ENCODE results near the gene PCDHGA6. TPM values are rescaled to one million over a fixed set of nuclear protein-coding genes. Genes with fewer than 3 reads are reported as not detected.
A peak's percentile ranks its signal among the peaks of the same experiment; 100 is the strongest.
"Not testable (repeated sequence)": the region's sequence is repeated elsewhere in the genome, so short reads cannot be mapped to it uniquely, and the experiment has no call there.

The PCDHGA6 gene
- total RNA-seq, 2 donors from 2014 or later, result 0.82 to 1.5 TPM

GRCh38 chr5:141409598-141410306, 36.1 kb downstream of the PCDHGA6 start:
- intact Hi-C loops (cut with DNase I), result loop anchor here (10.0 kb wide), 2 partner anchors 115 to 155 kb away; no protein-coding TSS in a partner anchor
- H3K36me3 ChIP-seq, result no peaks in the 10 kb centered on the region
- DNase-seq, result no peak
- no peaks in the 10 kb centered on the region for H3K4me1 ChIP-seq
- no peak overlapping the region for H3K4me3 ChIP-seq
- H3K27me3 ChIP-seq, result no peaks in the 10 kb centered on the region
- no peak overlapping the region for H3K27ac ChIP-seq
- H3K9ac ChIP-seq (ENCODE audit: low read depth in 2 of 2, low read length in 2 of 2), result no peak overlapping the region
- peaks cover 9% of the 10 kb centered on the region for H3K9me3 ChIP-seq
- TF ChIP-seq CTCF (IDR thresholded peaks at IDR 0.05), result no peak

GRCh38 chr5:141411575-141411974, 37.9 kb downstream of the PCDHGA6 start:
- intact Hi-C loops (cut with DNase I), result loop anchor here (10.0 kb wide), 2 partner anchors 113 to 153 kb away; no protein-coding TSS in a partner anchor

GRCh38 chr5:141412854-141413539, 39.3 kb downstream of the PCDHGA6 start, which contains the start of gene PCDHGA10:
PCDHGA10 (plus strand) TSS chr5:141412987; CDS start chr5:141413176, 189 bp downstream.
- no peaks in the 10 kb centered on the region for H3K27me3 ChIP-seq
- peak within 1 kb of the TSS in 1 of 2 donors; percentile 26 for H3K9ac ChIP-seq (ENCODE audit: low read depth in 2 of 2, low read length in 2 of 2)
- no peak within 1 kb of the TSS for H3K27ac ChIP-seq

More at GRCh38 chr5:141411575-141411974, 37.9 kb downstream of the PCDHGA6 start:
- H3K9me3 ChIP-seq, result peaks cover 9% of the 10 kb centered on the region
- no peaks in the 10 kb centered on the region for H3K27me3 ChIP-seq
- no peak for DNase-seq
- H3K4me1 ChIP-seq, result no peaks in the 10 kb centered on the region
- H3K9ac ChIP-seq (ENCODE audit: low read depth in 2 of 2, low read length in 2 of 2), result no peak overlapping the region
- no peak overlapping the region for H3K4me3 ChIP-seq
- no peak overlapping the region for H3K27ac ChIP-seq
- H3K36me3 ChIP-seq, result no peaks in the 10 kb centered on the region
- no peak for TF ChIP-seq CTCF (IDR thresholded peaks at IDR 0.05)

GRCh38 chr5:141413540-141414069, 39.9 kb downstream of the PCDHGA6 start:
- H3K36me3 ChIP-seq, result no peaks in the 10 kb centered on the region
- H3K4me3 ChIP-seq, result peak overlapping the region; percentile 28
- H3K9ac ChIP-seq (ENCODE audit: low read depth in 2 of 2, low read length in 2 of 2), result peak overlapping the region in 1 of 2 donors; percentile 26
- peaks cover 9% of the 10 kb centered on the region for H3K9me3 ChIP-seq
- no peak overlapping the region for H3K27ac ChIP-seq
- DNase-seq, result no peak
- H3K27me3 ChIP-seq, result no peaks in the 10 kb centered on the region
- TF ChIP-seq CTCF (IDR thresholded peaks at IDR 0.05), result no peak
- no peaks in the 10 kb centered on the region for H3K4me1 ChIP-seq
- intact Hi-C loops (cut with DNase I), result loop anchor here (10.0 kb wide), 2 partner anchors 111 to 151 kb away; no protein-coding TSS in a partner anchor

More at GRCh38 chr5:141412854-141413539, 39.3 kb downstream of the PCDHGA6 start, which contains the start of gene PCDHGA10:
- DNase-seq, result peak; percentile 67
- Histone ChIP-seq H3K36me3 (no peaks in the 10 kb centered on the region), H3K4me1 (no peaks in the 10 kb centered on the region), H3K9me3 (peaks cover 9% of the 10 kb centered on the region), H3K4me3 (peak within 1 kb of the TSS; percentile 28)
- peak; percentile 26 for TF ChIP-seq CTCF (IDR thresholded peaks at IDR 0.05)
- intact Hi-C loops (cut with DNase I), result loop anchor here (10.0 kb wide), 2 partner anchors 112 to 152 kb away; no protein-coding TSS in a partner anchor

- not testable (repeated sequence) for H3K27ac ChIP-seq; H3K4me1 ChIP-seq; H3K9ac ChIP-seq (ENCODE audit: low read depth in 2 of 2, low read length in 2 of 2); H3K27me3 ChIP-seq; DNase-seq; H3K4me3 ChIP-seq; H3K36me3 ChIP-seq
- H3K9me3 ChIP-seq, result peaks cover 11% of the 10 kb centered on the region
- intact Hi-C loops (cut with DNase I), result loop anchor here (10.0 kb wide), 2 partner anchors 110 to 150 kb away; no protein-coding TSS in a partner anchor
These were observed 41.0 kb downstream of the PCDHGA6 start for GRCh38 chr5:141414548-141415274.

- intact Hi-C loops (cut with DNase I), result loop anchor here (10.0 kb wide), 2 partner anchors 110 to 150 kb away; no protein-coding TSS in a partner anchor
These were observed 41.6 kb downstream of the PCDHGA6 start for GRCh38 chr5:141415275-141415618.

More at GRCh38 chr5:141415275-141415618, 41.6 kb downstream of the PCDHGA6 start:
- not testable (repeated sequence) for H3K4me3 ChIP-seq; DNase-seq; H3K36me3 ChIP-seq; H3K27me3 ChIP-seq; H3K9ac ChIP-seq (ENCODE audit: low read depth in 2 of 2, low read length in 2 of 2); H3K4me1 ChIP-seq; H3K27ac ChIP-seq; H3K9me3 ChIP-seq
